GM23338 (cell line): ENCODE results near the gene ABO. TPM values are rescaled to one million over a fixed set of nuclear protein-coding genes. Genes with fewer than 3 reads are reported as not detected.

Source experiments
- ATAC-seq: fragments of 200-7000 bp; cut with Tn5 transposase; 3 replicates; pipeline ENCODE4 v1.9.1; 2020
- DNase-seq: peaks from one replicate; pipeline ENCODE4 v3.0.0-alpha.2; 2015; ENCODE audit warnings: low spot score
- H2AFZ ChIP-seq: fragments of 200-600 bp; sonication (generic); 2 replicates; pipeline ENCODE4 v1.8.0; 2016; ENCODE audit warnings: antibody characterized with exemption, mild to moderate bottlenecking, moderate library complexity
- H3F3A ChIP-seq: fragments of 200-600 bp; sonication (generic); replicated peaks from 2 replicates; pipeline ENCODE4 v1.8.0; 2017; ENCODE audit warnings: antibody characterized with exemption, mixed run types, low read depth
- H3K27ac ChIP-seq: fragments of 200-600 bp; sonication (generic); 2 replicates; pipeline ENCODE4 v1.6.1; 2016; ENCODE audit warnings: low read depth
- H3K27me3 ChIP-seq: fragments of 200-600 bp; sonication (generic); 2 replicates; pipeline ENCODE4 v1.8.0; 2016; ENCODE audit warnings: mild to moderate bottlenecking, mixed run types, moderate library complexity; ENCODE audit not compliant: insufficient read depth
- H3K36me3 ChIP-seq: fragments of 200-600 bp; sonication (generic); 2 replicates; pipeline ENCODE4 v1.8.0; 2016; ENCODE audit warnings: mild to moderate bottlenecking; ENCODE audit not compliant: insufficient read depth
- H3K4me1 ChIP-seq: fragments of 200-600 bp; sonication (generic); 2 replicates; pipeline ENCODE4 v1.8.0; 2016; ENCODE audit warnings: mild to moderate bottlenecking, moderate library complexity; ENCODE audit not compliant: insufficient read depth
- H3K4me2 ChIP-seq: fragments of 200-600 bp; sonication (generic); 2 replicates; pipeline ENCODE4 v1.7.1; 2017; ENCODE audit warnings: mixed run types
- H3K4me3 ChIP-seq: fragments of 200-600 bp; sonication (generic); 2 replicates; pipeline ENCODE4 v1.6.1; 2016; ENCODE audit warnings: mixed run types
- H3K79me2 ChIP-seq: fragments of 200-600 bp; sonication (generic); replicated peaks from 2 replicates; pipeline ENCODE4 v1.8.0; 2017; ENCODE audit warnings: mild to moderate bottlenecking; ENCODE audit not compliant: insufficient read depth
- H3K9me2 ChIP-seq: fragments of 200-600 bp; sonication (generic); 2 replicates; pipeline ENCODE4 v1.8.0; 2017; ENCODE audit not compliant: insufficient read depth
- H4K20me1 ChIP-seq: fragments of 200-600 bp; sonication (generic); replicated peaks from 2 replicates; pipeline ENCODE4 v1.8.0; 2017; ENCODE audit warnings: mild to moderate bottlenecking; ENCODE audit not compliant: insufficient read depth
- H3K27ac Mint-ChIP-seq: 2 replicates; pipeline ENCODE4 v1.8.0; 2020; ENCODE audit warnings: inconsistent platforms, mild to moderate bottlenecking, moderate library complexity, mixed read lengths
- H3K27me3 Mint-ChIP-seq: 3 replicates; pipeline ENCODE4 v1.8.0; 2022; ENCODE audit warnings: low read depth, mild to moderate bottlenecking, moderate library complexity, mixed read lengths, inconsistent platforms; ENCODE audit not compliant: insufficient read depth, poor library complexity
- H3K36me3 Mint-ChIP-seq: 3 replicates; pipeline ENCODE4 v1.8.0; 2021; ENCODE audit warnings: low read depth, mild to moderate bottlenecking, inconsistent platforms, moderate library complexity, mixed read lengths
- H3K4me1 Mint-ChIP-seq: 3 replicates; pipeline ENCODE4 v1.8.0; 2020; ENCODE audit warnings: mild to moderate bottlenecking, inconsistent platforms, mixed read lengths
- H3K4me3 Mint-ChIP-seq: 3 replicates; pipeline ENCODE4 v1.8.0; 2021; ENCODE audit warnings: moderate library complexity, mild to moderate bottlenecking, inconsistent platforms, mixed read lengths
- H3K9me3 Mint-ChIP-seq: 3 replicates; pipeline ENCODE4 v1.8.0; 2020; ENCODE audit warnings: moderate library complexity, mild to moderate bottlenecking, inconsistent platforms, mixed read lengths
- CREB1 ChIP-seq: fragments of 250-450 bp; sonication (Bioruptor Pico); IDR thresholded peaks from 2 replicates; pipeline ENCODE4 v1.5.0; 2020; ENCODE audit warnings: low read depth, mild to moderate bottlenecking, moderate library complexity
- CTCF ChIP-seq, 2 experiments: fragments of 200-600 bp in 1 of 2; sonication (generic) in 1 of 2; conservative IDR thresholded peaks; 2 replicates each; pipeline versions ENCODE4 v1.5.1 to v1.6.1; 2016 to 2017; ENCODE audit warnings: antibody characterized with exemption in 2 of 2, low read depth in 2 of 2, mild to moderate bottlenecking in 2 of 2, moderate library complexity in 1 of 2
- ETS1 ChIP-seq: IDR thresholded peaks from 2 replicates; pipeline ENCODE4 v1.6.1; 2016; ENCODE audit warnings: antibody characterized with exemption
- EZH2 ChIP-seq: fragments of 200-600 bp; sonication (generic); IDR thresholded peaks from one replicate; pipeline ENCODE4 v1.8.0; 2017; ENCODE audit warnings: antibody characterized with exemption, mild to moderate bottlenecking, low read depth; ENCODE audit not compliant: unreplicated experiment
- EZH2phosphoT487 ChIP-seq: fragments of 200-600 bp; sonication (generic); IDR thresholded peaks from one replicate; pipeline ENCODE4 v1.8.1; 2018; ENCODE audit warnings: antibody characterized with exemption; ENCODE audit not compliant: unreplicated experiment
- JUNB ChIP-seq: IDR thresholded peaks from one replicate; pipeline ENCODE4 v1.6.1; 2016; ENCODE audit warnings: antibody characterized with exemption; ENCODE audit not compliant: unreplicated experiment
- NANOG ChIP-seq: IDR thresholded peaks from 2 replicates; pipeline ENCODE4 v1.6.1; 2016; ENCODE audit warnings: antibody characterized with exemption, borderline replicate concordance
- POLR2AphosphoS5 ChIP-seq: IDR thresholded peaks from 2 replicates; pipeline ENCODE4 v1.6.1; 2016; ENCODE audit warnings: antibody characterized with exemption, low read depth
- STAT1 ChIP-seq: IDR thresholded peaks from one replicate; pipeline ENCODE4 v1.6.1; 2016; ENCODE audit warnings: antibody characterized with exemption; ENCODE audit not compliant: unreplicated experiment
- ZNF114 ChIP-seq: fragments of 250-450 bp; sonication (Bioruptor Pico); IDR thresholded peaks from 2 replicates; pipeline ENCODE4 v1.5.0; 2020; ENCODE audit warnings: mild to moderate bottlenecking, moderate library complexity
- ZNF331 ChIP-seq: fragments of 250-450 bp; sonication (Bioruptor Pico); IDR thresholded peaks from 2 replicates; pipeline ENCODE4 v1.5.0; 2020; ENCODE audit warnings: low read depth, mild to moderate bottlenecking, moderate library complexity
- polyA plus RNA-seq: library from polyadenylated mRNA; unstranded; fragments of >200 nt; fragmentation: Nextera tagmentation; extraction: Ambion mirVana; gene quantifications from 2 replicates; pipeline ENCODE4 v1.2.1, GENCODE V29; 2016
- total RNA-seq: library from RNA; depleted of rRNA; stranded (reverse); fragments of >200 nt; shearing (Covaris generic); gene quantifications from 2 replicates; pipeline ENCODE4 v1.2.3, GENCODE V29; 2014

Gene ABO
- total and polyA plus RNA-seq, 2 experiments from 2014 or later, result 0.28 to 0.34 TPM

GRCh38 chr9:133248726-133249295, 26.2 kb downstream of the ABO start:
- H3K4me1 ChIP-seq, result no peaks in the 10 kb centered on the region; the same call in 1 of the 2 replicates
- H3K27me3 ChIP-seq, result no peaks in the 10 kb centered on the region
- H3K79me2 ChIP-seq, result no peaks in the 10 kb centered on the region
- no peak for ATAC-seq
- no peak overlapping the region for H3K4me2 ChIP-seq
- H3K36me3 ChIP-seq, result no peaks in the 10 kb centered on the region
- H3K27ac ChIP-seq, result no peak overlapping the region
- no peak overlapping the region for H3K4me3 ChIP-seq
- H2AFZ ChIP-seq, result no peak overlapping the region
- Mint-ChIP-seq H3K4me3 (no peak overlapping the region), H3K9me3 (no peaks in the 10 kb centered on the region), H3K4me1 (peaks cover 9% of the 10 kb centered on the region), H3K27ac (no peak overlapping the region), H3K36me3 (no peaks in the 10 kb centered on the region), H3K27me3 (peaks cover 10% of the 10 kb centered on the region)
- H4K20me1 ChIP-seq, result no peaks in the 10 kb centered on the region
- no peaks in the 10 kb centered on the region for H3K9me2 ChIP-seq
- TF ChIP-seq CTCF (conservative IDR thresholded peaks at IDR 0.05; ENCODE audit: low read depth in 2 of 2) (no peak), EZH2 (no peak), STAT1 (no peak), CREB1 (CRISPR knock-in tag) (no peak), POLR2AphosphoS5 (no peak), ZNF331 (CRISPR knock-in tag) (no peak), ZNF114 (no peak), JUNB (no peak), ETS1 (no peak), NANOG (no peak)
- DNase-seq, result no peak
- H3F3A ChIP-seq, result no peaks in the 10 kb centered on the region

GRCh38 chr9:133247632-133248031, 27.4 kb downstream of the ABO start:
- no peak for TF ChIP-seq EZH2phosphoT487
- no peak for TF ChIP-seq NANOG
- no peak for TF ChIP-seq CTCF (conservative IDR thresholded peaks at IDR 0.05; ENCODE audit: low read depth in 2 of 2)
- no peak for TF ChIP-seq CREB1 (CRISPR knock-in tag)
- TF ChIP-seq STAT1, result no peak
- TF ChIP-seq ETS1, result no peak
- no peaks in the 10 kb centered on the region for H3K9me2 ChIP-seq
- Mint-ChIP-seq H3K4me3 (no peak overlapping the region), H3K9me3 (no peaks in the 10 kb centered on the region), H3K27ac (no peak overlapping the region), H3K27me3 (peaks cover 5% of the 10 kb centered on the region), H3K4me1 (peaks cover 9% of the 10 kb centered on the region), H3K36me3 (no peaks in the 10 kb centered on the region)
- no peak for ATAC-seq
- no peaks in the 10 kb centered on the region for H3K27me3 ChIP-seq
- no peaks in the 10 kb centered on the region for H4K20me1 ChIP-seq
- H3K4me3 ChIP-seq, result no peak overlapping the region
- no peak overlapping the region for H3K4me2 ChIP-seq
- no peaks in the 10 kb centered on the region for H3F3A ChIP-seq
- no peak overlapping the region for H3K27ac ChIP-seq
- H3K4me1 ChIP-seq, result no peaks in the 10 kb centered on the region; the same call in 1 of the 2 replicates
- H3K79me2 ChIP-seq, result no peaks in the 10 kb centered on the region
- DNase-seq, result no peak
- H2AFZ ChIP-seq, result no peak overlapping the region
- no peaks in the 10 kb centered on the region for H3K36me3 ChIP-seq
